OCI-LY1 (cell line): ENCODE measurements around the gene INTS6L.

Source experiments
- H2AFZ ChIP-seq: fragments of 200-600 bp; sonication (generic), shearing (Covaris generic); 2 replicates; pipeline ENCODE4 v1.6.0; 2014; ENCODE audit warnings: antibody characterized with exemption, mild to moderate bottlenecking, low read length
- H3F3A ChIP-seq: fragments of 200-600 bp; sonication (generic), shearing (Covaris generic); 2 replicates; pipeline ENCODE4 v1.6.0; 2014; ENCODE audit warnings: mild to moderate bottlenecking, antibody characterized with exemption, low read length, moderate library complexity; ENCODE audit not compliant: insufficient read depth
- H3K27ac ChIP-seq: fragments of 200-600 bp; sonication (generic); 2 replicates; pipeline ENCODE4 v1.5.1; 2014; ENCODE audit warnings: low read length, mixed run types, mild to moderate bottlenecking, low read depth; ENCODE audit not compliant: poor library complexity, severe bottlenecking
- H3K27me3 ChIP-seq: fragments of 200-600 bp; sonication (generic); 2 replicates; pipeline ENCODE4 v1.6.0; 2014; ENCODE audit warnings: antibody characterized with exemption, mild to moderate bottlenecking, low read length, moderate library complexity; ENCODE audit not compliant: insufficient read depth
- H3K36me3 ChIP-seq: fragments of 200-600 bp; sonication (generic); 2 replicates; pipeline ENCODE4 v1.6.1; 2014; ENCODE audit warnings: mild to moderate bottlenecking, antibody characterized with exemption, low read length, moderate library complexity, mixed read lengths; ENCODE audit not compliant: insufficient read depth
- H3K4me1 ChIP-seq: fragments of 200-600 bp; sonication (generic); 2 replicates; pipeline ENCODE4 v1.5.1; 2014; ENCODE audit warnings: mild to moderate bottlenecking, low read length, moderate library complexity; ENCODE audit not compliant: insufficient read depth, severe bottlenecking
- H3K4me2 ChIP-seq: fragments of 200-600 bp; sonication (generic), shearing (Covaris generic); 2 replicates; pipeline ENCODE4 v1.6.1; 2014; ENCODE audit warnings: low read length
- H3K4me3 ChIP-seq: fragments of 200-600 bp; sonication (generic); 2 replicates; pipeline ENCODE4 v1.5.1; 2014; ENCODE audit warnings: low read length, low read depth, mild to moderate bottlenecking, mixed read lengths; ENCODE audit not compliant: poor library complexity, severe bottlenecking
- H3K79me2 ChIP-seq: fragments of 200-600 bp; shearing (Covaris generic); 2 replicates; pipeline ENCODE4 v1.6.1; 2016; ENCODE audit warnings: mixed run types, low read length, mixed read lengths; ENCODE audit not compliant: insufficient read depth
- H3K9ac ChIP-seq: fragments of 200-600 bp; sonication (generic), shearing (Covaris generic); 2 replicates; pipeline ENCODE4 v1.6.1; 2014; ENCODE audit warnings: mild to moderate bottlenecking, low read length, mixed read lengths
- H3K9me2 ChIP-seq: fragments of 200-600 bp; sonication (generic), shearing (Covaris generic); 2 replicates; pipeline ENCODE4 v1.6.1; 2014; ENCODE audit warnings: low read depth, mild to moderate bottlenecking, low read length, mixed read lengths
- H3K9me3 ChIP-seq: fragments of 200-600 bp; shearing (Covaris generic); 2 replicates; pipeline ENCODE4 v1.6.1; 2014; ENCODE audit warnings: low read length, mixed read lengths
- H4K20me1 ChIP-seq: fragments of 200-600 bp; sonication (generic), shearing (Covaris generic); 2 replicates; pipeline ENCODE4 v1.6.0; 2016; ENCODE audit warnings: mild to moderate bottlenecking, low read length; ENCODE audit not compliant: insufficient read depth
- CTCF ChIP-seq: fragments of 200-600 bp; sonication (generic), shearing (Covaris generic); IDR thresholded peaks from 2 replicates; pipeline ENCODE4 v1.5.1; 2017; ENCODE audit warnings: mild to moderate bottlenecking, antibody characterized with exemption, low read length, moderate library complexity, mixed read lengths
- EZH2 ChIP-seq: fragments of 200-600 bp; sonication (generic), shearing (Covaris generic); IDR thresholded peaks from 2 replicates; pipeline ENCODE4 v1.8.0; 2017; ENCODE audit warnings: borderline replicate concordance, mixed run types, mild to moderate bottlenecking, antibody characterized with exemption, low read length, moderate library complexity, mixed read lengths

Gene INTS6L

GRCh38 chrX:135547767-135548166, 27.3 kb downstream of the INTS6L start:
- H3K9me2 ChIP-seq: no peaks in the 10 kb centered on the region
- H2AFZ ChIP-seq: no peak overlapping the region
- H3K27me3 ChIP-seq: no peaks in the 10 kb centered on the region
- H3K4me2 ChIP-seq: no peak overlapping the region
- no peak overlapping the region for H3K27ac ChIP-seq
- no peak overlapping the region for H3K9ac ChIP-seq
- no peak overlapping the region for H3K4me3 ChIP-seq
- peaks cover 17% of the 10 kb centered on the region for H3K4me1 ChIP-seq
- no peaks in the 10 kb centered on the region for H3F3A ChIP-seq
- no peaks in the 10 kb centered on the region for H3K9me3 ChIP-seq
- no peaks in the 10 kb centered on the region for H3K79me2 ChIP-seq
- H3K36me3 ChIP-seq: peaks cover 16% of the 10 kb centered on the region; the same call in 1 of the 2 replicates
- no peaks in the 10 kb centered on the region for H4K20me1 ChIP-seq
- no peak for TF ChIP-seq CTCF
- TF ChIP-seq EZH2: no peak

- H3K27me3 ChIP-seq: no peaks in the 10 kb centered on the region
- H3K79me2 ChIP-seq: no peaks in the 10 kb centered on the region
- no peak overlapping the region for H3K9ac ChIP-seq
- H3K36me3 ChIP-seq: peaks cover 16% of the 10 kb centered on the region; the same call in 1 of the 2 replicates
- H3K9me2 ChIP-seq: no peaks in the 10 kb centered on the region
- no peak overlapping the region for H3K4me3 ChIP-seq
- H3K9me3 ChIP-seq: no peaks in the 10 kb centered on the region
- H2AFZ ChIP-seq: no peak overlapping the region
- no peak for TF ChIP-seq EZH2
- TF ChIP-seq CTCF: no peak
- peaks cover 5% of the 10 kb centered on the region for H3K4me1 ChIP-seq
- no peaks in the 10 kb centered on the region for H3F3A ChIP-seq
- no peak overlapping the region for H3K27ac ChIP-seq
- no peaks in the 10 kb centered on the region for H4K20me1 ChIP-seq
- no peak overlapping the region for H3K4me2 ChIP-seq
These were observed 29.1 kb downstream of the INTS6L start for GRCh38 chrX:135549519-135549918.

GRCh38 chrX:135556055-135556454, 35.6 kb downstream of the INTS6L start:
- Histone ChIP-seq H3F3A (no peaks in the 10 kb centered on the region), H3K4me1 (peaks cover 19% of the 10 kb centered on the region), H3K4me2 (peak overlapping the region; percentile 27; the same call in 1 of the 2 replicates), H3K4me3 (no peak overlapping the region), H3K36me3 (no peaks in the 10 kb centered on the region; the same call in 1 of the 2 replicates), H2AFZ (no peak overlapping the region), H3K79me2 (no peaks in the 10 kb centered on the region), H3K27ac (peak overlapping the region; percentile 78), H3K9me2 (no peaks in the 10 kb centered on the region), H3K9ac (no peak overlapping the region; the same call in 1 of the 2 replicates), H3K27me3 (no peaks in the 10 kb centered on the region), H3K9me3 (no peaks in the 10 kb centered on the region), H4K20me1 (no peaks in the 10 kb centered on the region)
- TF ChIP-seq EZH2: no peak

GRCh38 chrX:135557344-135557743, 36.9 kb downstream of the INTS6L start:
- no peaks in the 10 kb centered on the region for H3K9me3 ChIP-seq
- no peaks in the 10 kb centered on the region; the same call in 1 of the 2 replicates for H3K36me3 ChIP-seq
- H3F3A ChIP-seq: no peaks in the 10 kb centered on the region
- H3K9ac ChIP-seq: no peak overlapping the region
- no peak overlapping the region for H3K4me2 ChIP-seq
- no peak overlapping the region for H3K27ac ChIP-seq
- TF ChIP-seq EZH2 (no peak), CTCF (no peak)
- H4K20me1 ChIP-seq: no peaks in the 10 kb centered on the region
- no peak overlapping the region for H3K4me3 ChIP-seq
- no peaks in the 10 kb centered on the region for H3K79me2 ChIP-seq
- no peaks in the 10 kb centered on the region for H3K27me3 ChIP-seq
- H2AFZ ChIP-seq: no peak overlapping the region
- H3K4me1 ChIP-seq: peaks cover 19% of the 10 kb centered on the region
- H3K9me2 ChIP-seq: no peaks in the 10 kb centered on the region
